Activated CD8-positive, alpha-beta memory T cell treated with anti-CD3 and anti-CD28 coated beads for 36 hours (primary cell): ENCODE measurements around the gene UBE2Z. TPM values are rescaled to one million over a fixed set of nuclear protein-coding genes. Genes with fewer than 3 reads are reported as not detected.

Experiments used
- CTCF ChIA-PET: fragments of 350-600 bp; sonication (Branson Sonifier 250); formaldehyde crosslinking; loops from one replicate; lab custom pipeline; 2021; ENCODE audit warnings: antibody characterized with exemption; lab: Charles Lee
- POLR2A ChIA-PET: fragments of 350-600 bp; sonication (Branson Sonifier 250); formaldehyde crosslinking; loops from one replicate; lab custom pipeline; 2021; ENCODE audit warnings: antibody characterized with exemption; lab: Charles Lee
- total RNA-seq, 2 experiments: library from RNA; stranded (reverse); gene quantifications; one replicate each; pipeline ENCODE4 v1.2.3, GENCODE V29; 2021

Gene UBE2Z
- total RNA-seq, 2 experiments from 2014 or later, result 92.5 to 95.7 TPM

GRCh38 chr17:48893646-48894508 lies 14.3 kb upstream of the UBE2Z start:
- ChIA-PET CTCF (interaction anchor here (0.8 to 4.8 kb wide), 5 partner anchors 10 to 22 kb away, joined by 3 to 21 read pairs (median 4); partner anchors contain the start of gene UBE2Z), POLR2A (interaction anchor here (0.9 to 2.3 kb wide), 4 partner anchors 14 to 39 kb away, joined by 3 to 17 read pairs (median 8); no protein-coding TSS in a partner anchor)

- ChIA-PET POLR2A (interaction anchor here (2.3 kb wide), 1 partner anchor 21 kb away, joined by 8 read pairs; no protein-coding TSS in a partner anchor), CTCF (interaction anchor here (1.0 to 4.8 kb wide), 3 partner anchors 16 to 120 kb away, joined by 3 to 21 read pairs (median 3); no protein-coding TSS in a partner anchor)
Measured at GRCh38 chr17:48894886-48895285, 13.3 kb upstream of the UBE2Z start.

GRCh38 chr17:48901241-48901640 lies 7.0 kb upstream of the UBE2Z start:
- ChIA-PET CTCF (no interaction called here), POLR2A (interaction anchor here (0.7 kb wide), 2 partner anchors 9 to 15 kb away, joined by 3 read pairs; no protein-coding TSS in a partner anchor)

- CTCF ChIA-PET, result interaction anchor here (0.7 kb wide), 1 partner anchor 58 kb away, joined by 3 read pairs; no protein-coding TSS in a partner anchor
- POLR2A ChIA-PET, result no interaction called here
Measured at GRCh38 chr17:48903401-48903800, 4.8 kb upstream of the UBE2Z start.

- ChIA-PET CTCF (no interaction called here), POLR2A (no interaction called here)
Measured at GRCh38 chr17:48904428-48904827, 3.8 kb upstream of the UBE2Z start.

GRCh38 chr17:48905987-48906515 lies 2.2 kb upstream of the UBE2Z start:
- CTCF ChIA-PET, result interaction anchor here (0.6 to 1.6 kb wide), 2 partner anchors 14 to 22 kb away, joined by 3 read pairs; partner anchors contain the start of gene ATP5MC1
- POLR2A ChIA-PET, result no interaction called here

- ChIA-PET CTCF (interaction anchor here (0.7 to 1.5 kb wide), 2 partner anchors 12 to 14 kb away, joined by 3 to 4 read pairs; no protein-coding TSS in a partner anchor), POLR2A (interaction anchor here (0.7 to 1.3 kb wide), 5 partner anchors 8 to 180 kb away, joined by 3 to 8 read pairs (median 3); partner anchors contain the start of genes ATP5MC1 and SNF8)
Measured at GRCh38 chr17:48907713-48908046, 527 bp upstream of the UBE2Z start.

GRCh38 chr17:48908853-48909394 lies 717 bp downstream of the UBE2Z start:
- CTCF ChIA-PET, result interaction anchor here (1.2 to 1.5 kb wide), 2 partner anchors 16 to 36 kb away, joined by 3 to 4 read pairs; partner anchors contain the start of gene ATP5MC1
- POLR2A ChIA-PET, result interaction anchor here (0.6 to 1.8 kb wide), 2 partner anchors 16 to 97 kb away, joined by 6 to 17 read pairs; partner anchors contain the start of gene ATP5MC1

GRCh38 chr17:48909783-48910182 lies 1.6 kb downstream of the UBE2Z start:
- CTCF ChIA-PET, result interaction anchor here (1.2 to 1.5 kb wide), 2 partner anchors 16 to 36 kb away, joined by 3 to 4 read pairs; partner anchors contain the start of gene ATP5MC1
- POLR2A ChIA-PET, result interaction anchor here (1.8 kb wide), 1 partner anchor 17 kb away, joined by 17 read pairs; the partner anchor contains the start of gene ATP5MC1

- ChIA-PET POLR2A (interaction anchor here (1.2 kb wide), 1 partner anchor 9 kb away, joined by 3 read pairs; no protein-coding TSS in a partner anchor), CTCF (interaction anchor here (0.6 kb wide), 1 partner anchor 888 kb away, joined by 3 read pairs; no protein-coding TSS in a partner anchor)
Measured at GRCh38 chr17:48910370-48910769, 2.2 kb downstream of the UBE2Z start.

- POLR2A ChIA-PET, result no interaction called here
Measured at GRCh38 chr17:48912476-48912875, 4.3 kb downstream of the UBE2Z start.

GRCh38 chr17:48915459-48916282 lies 7.5 kb downstream of the UBE2Z start:
- ChIA-PET POLR2A (interaction anchor here (0.5 to 1.6 kb wide), 8 partner anchors 8 to 1012 kb away, joined by 3 to 8 read pairs (median 4); no protein-coding TSS in a partner anchor), CTCF (interaction anchor here (0.5 to 1.3 kb wide), 6 partner anchors 21 to 570 kb away, joined by 3 read pairs; partner anchors contain the start of gene SNF8)

More at GRCh38 chr17:48912476-48912875, 4.3 kb downstream of the UBE2Z start:
- CTCF ChIA-PET, result no interaction called here

GRCh38 chr17:48925251-48925990 lies 17.2 kb downstream of the UBE2Z start:
- ChIA-PET POLR2A (interaction anchor here (0.6 kb wide), 1 partner anchor 31 kb away, joined by 3 read pairs; no protein-coding TSS in a partner anchor), CTCF (no interaction called here)

- POLR2A ChIA-PET, result no interaction called here
- CTCF ChIA-PET, result no interaction called here
Measured at GRCh38 chr17:48925991-48926342, 17.8 kb downstream of the UBE2Z start.

- POLR2A ChIA-PET, result interaction anchor here (0.6 kb wide), 2 partner anchors 33 to 261 kb away, joined by 3 to 10 read pairs; no protein-coding TSS in a partner anchor
- CTCF ChIA-PET, result no interaction called here
Measured at GRCh38 chr17:48927978-48928745, 20.0 kb downstream of the UBE2Z start.
